ENCODE data around the gene DPP10.

Gene DPP10

GRCh38 chr2:115115135-115115534 lies 672.7 kb downstream of the DPP10 start:
- no peak for DNase-seq (ENCODE audit: low read depth in 3 of 3, low spot score in 1 of 3)

- DNase-seq (ENCODE audit: low read depth in 3 of 3, low spot score in 1 of 3), result no peak
Observed at GRCh38 chr2:115118306-115118705, 675.9 kb downstream of the DPP10 start.

- no peak for DNase-seq (ENCODE audit: low read depth in 3 of 3, low spot score in 1 of 3)
Observed at GRCh38 chr2:115119086-115119485, 676.6 kb downstream of the DPP10 start.

- no peak for DNase-seq (ENCODE audit: low read depth in 3 of 3, low spot score in 1 of 3)
Observed at GRCh38 chr2:115122701-115123100, 680.3 kb downstream of the DPP10 start.

- DNase-seq (ENCODE audit: low read depth in 3 of 3, low spot score in 1 of 3), result no peak
Observed at GRCh38 chr2:115124817-115125216, 682.4 kb downstream of the DPP10 start.

GRCh38 chr2:115129536-115129935 lies 687.1 kb downstream of the DPP10 start:
- DNase-seq (ENCODE audit: low read depth in 3 of 3, low spot score in 1 of 3), result no peak

- no peak for DNase-seq (ENCODE audit: low read depth in 3 of 3, low spot score in 1 of 3)
Observed at GRCh38 chr2:115160531-115161080, 718.2 kb downstream of the DPP10 start.

- no peak for DNase-seq (ENCODE audit: low read depth in 3 of 3, low spot score in 1 of 3)
Observed at GRCh38 chr2:115161081-115161770, 718.8 kb downstream of the DPP10 start.

GRCh38 chr2:115161771-115162493 lies 719.5 kb downstream of the DPP10 start:
- no peak for DNase-seq (ENCODE audit: low read depth in 3 of 3, low spot score in 1 of 3)

- DNase-seq (ENCODE audit: low read depth in 3 of 3, low spot score in 1 of 3), result no peak
Observed at GRCh38 chr2:115162494-115163293, 720.3 kb downstream of the DPP10 start.

- no peak for DNase-seq (ENCODE audit: low read depth in 3 of 3, low spot score in 1 of 3)
Observed at GRCh38 chr2:115163572-115163971, 721.1 kb downstream of the DPP10 start.

GRCh38 chr2:115165529-115166109 lies 723.2 kb downstream of the DPP10 start:
- DNase-seq (ENCODE audit: low read depth in 3 of 3, low spot score in 1 of 3), result no peak

- no peak for DNase-seq (ENCODE audit: low read depth in 3 of 3, low spot score in 1 of 3)
Observed at GRCh38 chr2:115168457-115168856, 726.0 kb downstream of the DPP10 start.

GRCh38 chr2:115169814-115170213 lies 727.4 kb downstream of the DPP10 start:
- DNase-seq (ENCODE audit: low read depth in 3 of 3, low spot score in 1 of 3), result no peak

GRCh38 chr2:115171751-115172150 lies 729.3 kb downstream of the DPP10 start:
- no peak for DNase-seq (ENCODE audit: low read depth in 3 of 3, low spot score in 1 of 3)

GRCh38 chr2:115174651-115175050 lies 732.2 kb downstream of the DPP10 start:
- no peak for DNase-seq (ENCODE audit: low read depth in 3 of 3, low spot score in 1 of 3)

- DNase-seq (ENCODE audit: low read depth in 3 of 3, low spot score in 1 of 3), result no peak
Observed at GRCh38 chr2:115183144-115183543, 740.7 kb downstream of the DPP10 start.

- no peak for DNase-seq (ENCODE audit: low read depth in 3 of 3, low spot score in 1 of 3)
Observed at GRCh38 chr2:115190459-115190858, 748.0 kb downstream of the DPP10 start.

GRCh38 chr2:115194623-115195022 lies 752.2 kb downstream of the DPP10 start:
- DNase-seq (ENCODE audit: low read depth in 3 of 3, low spot score in 1 of 3), result no peak

- DNase-seq (ENCODE audit: low read depth in 3 of 3, low spot score in 1 of 3), result no peak
Observed at GRCh38 chr2:115196587-115196986, 754.1 kb downstream of the DPP10 start.

- no peak for DNase-seq (ENCODE audit: low read depth in 3 of 3, low spot score in 1 of 3)
Observed at GRCh38 chr2:115199966-115200365, 757.5 kb downstream of the DPP10 start.

Measured in stimulated activated CD4-positive, alpha-beta T cell treated with anti-CD3 and anti-CD28 coated beads, TNF-alpha, amount 100 ng/mL, for 1 hour (primary cell).